H1 (cell line): Measurements from ENCODE around the gene PRELID1. TPM values are rescaled to one million over a fixed set of nuclear protein-coding genes. Genes with fewer than 3 reads are reported as not detected.

Experiments used
- CTCF ChIA-PET: fragments of 300-600 bp; sonication (Branson Sonifier 250); formaldehyde crosslinking; loops from one replicate; lab custom pipeline; 2021; ENCODE audit not compliant: partially characterized antibody; lab: Charles Lee
- POLR2A ChIA-PET: fragments of 300-600 bp; sonication (Branson Sonifier 250); formaldehyde crosslinking; loops from one replicate; lab custom pipeline; 2021; ENCODE audit warnings: inconsistent platforms; ENCODE audit not compliant: partially characterized antibody; lab: Charles Lee
- DNase-seq, 2 experiments: peaks; one replicate each; pipeline versions ENCODE4 v3.0.0 to v3.0.0-alpha.2; 2010 to 2022; ENCODE audit warnings: low spot score in 2 of 2, low read depth in 1 of 2, mixed read lengths in 1 of 2
- FAIRE-seq: peaks from 2 replicates; lab custom pipeline; 2011; peaks lifted over from hg19 to GRCh38; lab: Jason Lieb, UNC
- H2AFZ ChIP-seq: 2 replicates; pipeline ENCODE4 v1.8.1; 2012; ENCODE audit warnings: low read length, inconsistent platforms
- H2AK5ac ChIP-seq: 2 replicates; pipeline ENCODE4 v1.6.1; 2013; ENCODE audit warnings: low read depth, low read length
- H2BK120ac ChIP-seq: replicated peaks from 2 replicates; pipeline ENCODE3; 2013; ENCODE audit warnings: low read depth, low read length, inconsistent platforms
- H2BK12ac ChIP-seq: 2 replicates; pipeline ENCODE4 v1.6.1; 2013; ENCODE audit warnings: low read depth, low read length
- H2BK15ac ChIP-seq: 2 replicates; pipeline ENCODE4 v1.6.1; 2013; ENCODE audit warnings: low read length
- H2BK20ac ChIP-seq: 2 replicates; pipeline ENCODE4 v1.6.1; 2013; ENCODE audit warnings: low read length
- H2BK5ac ChIP-seq: 2 replicates; pipeline ENCODE4 v1.6.1; 2013; ENCODE audit warnings: low read depth, low read length
- H3K14ac ChIP-seq: 2 replicates; pipeline ENCODE4 v1.6.1; 2013; ENCODE audit warnings: inconsistent platforms; ENCODE audit not compliant: insufficient read length
- H3K18ac ChIP-seq: 2 replicates; pipeline ENCODE4 v1.6.1; 2013; ENCODE audit warnings: low read length; ENCODE audit errors: extremely low read depth
- H3K23ac ChIP-seq: 2 replicates; pipeline ENCODE4 v1.6.1; 2013; ENCODE audit warnings: inconsistent platforms; ENCODE audit not compliant: insufficient read length
- H3K23me2 ChIP-seq: 2 replicates; pipeline ENCODE4 v1.6.1; 2013; ENCODE audit warnings: low read depth, low read length
- H3K27ac ChIP-seq: 2 replicates; pipeline ENCODE4 v1.6.1; 2011; ENCODE audit warnings: low read depth, low read length, inconsistent platforms
- H3K27me3 ChIP-seq, 4 experiments: replicated peaks in 1 of 4; 1 replicate in 1 of 4; 2 replicates in 3 of 4; pipeline versions ENCODE4 v1.6.1 to v1.8.1; 2011 to 2013; ENCODE audit warnings: low read length in 3 of 4, mild to moderate bottlenecking in 3 of 4, inconsistent platforms in 2 of 4, mixed read lengths in 2 of 4, moderate library complexity in 1 of 4; ENCODE audit not compliant: control insufficient read depth in 3 of 4, insufficient read depth in 3 of 4; ENCODE audit errors: extremely low read depth in 1 of 4
- H3K36me3 ChIP-seq, 4 experiments: 2 replicates each; pipeline versions ENCODE4 v1.6.1 to v1.8.1; 2011 to 2013; ENCODE audit warnings: mild to moderate bottlenecking in 4 of 4, low read length in 3 of 4, moderate library complexity in 2 of 4, control low read depth in 1 of 4, inconsistent platforms in 1 of 4; ENCODE audit not compliant: insufficient read depth in 4 of 4, control insufficient read depth in 2 of 4
- H3K4ac ChIP-seq: replicated peaks from 2 replicates; pipeline ENCODE3; 2013; ENCODE audit warnings: low read length, low read depth, mixed read lengths, inconsistent platforms; ENCODE audit not compliant: insufficient read length
- H3K4me1 ChIP-seq, 4 experiments: replicated peaks in 1 of 4; 1 replicate in 1 of 4; 2 replicates in 3 of 4; pipeline versions ENCODE4 v1.6.1 to v1.8.1; 2011 to 2013; ENCODE audit warnings: low read length in 3 of 4, inconsistent platforms in 2 of 4, mixed read lengths in 1 of 4; ENCODE audit not compliant: insufficient read depth in 4 of 4, control insufficient read depth in 3 of 4
- H3K4me2 ChIP-seq, 2 experiments: 2 replicates each; pipeline versions ENCODE4 v1.6.1 to v1.8.1; 2011 to 2013; ENCODE audit warnings: low read depth in 2 of 2, low read length in 2 of 2, control low read depth in 1 of 2, inconsistent platforms in 1 of 2, mild to moderate bottlenecking in 1 of 2; ENCODE audit not compliant: insufficient read depth in 1 of 2
- H3K4me3 ChIP-seq, 4 experiments: fragments of 200-600, 300-600 bp in 1 of 4; sonication (generic), shearing (Covaris generic), sonication (Bioruptor Twin) in 1 of 4; 2 replicates each; pipeline versions ENCODE4 v1.5.1 to v1.8.1; 2011 to 2016; ENCODE audit warnings: low read length in 4 of 4, low read depth in 3 of 4, control low read depth in 2 of 4, inconsistent platforms in 2 of 4, mild to moderate bottlenecking in 2 of 4, mixed read lengths in 1 of 4, moderate library complexity in 1 of 4; ENCODE audit not compliant: insufficient read depth in 2 of 4; ENCODE audit errors: extremely low read depth in 1 of 4
- H3K56ac ChIP-seq: replicated peaks from 2 replicates; pipeline ENCODE3; 2013; ENCODE audit warnings: low read depth, mild to moderate bottlenecking, mixed read lengths, low read length, inconsistent platforms; ENCODE audit not compliant: insufficient read length
- H3K79me1 ChIP-seq: 2 replicates; pipeline ENCODE4 v1.6.1; 2013; ENCODE audit warnings: low read depth, low read length, control low read depth
- H3K79me2 ChIP-seq, 2 experiments: 2 replicates each; pipeline versions ENCODE4 v1.6.1 to v1.8.1; 2012 to 2013; ENCODE audit warnings: low read length in 2 of 2, mild to moderate bottlenecking in 2 of 2, inconsistent platforms in 1 of 2; ENCODE audit not compliant: insufficient read depth in 2 of 2, control insufficient read depth in 1 of 2
- H3K9ac ChIP-seq, 4 experiments: replicated peaks in 1 of 4; 1 replicate in 1 of 4; 2 replicates in 3 of 4; pipeline versions ENCODE4 v1.6.1 to v1.8.1; 2011 to 2013; ENCODE audit warnings: low read depth in 3 of 4, low read length in 3 of 4, control low read depth in 2 of 4, mild to moderate bottlenecking in 2 of 4, moderate library complexity in 2 of 4, inconsistent platforms in 1 of 4; ENCODE audit errors: extremely low read depth in 1 of 4
- H3K9me3 ChIP-seq, 2 experiments: 2 replicates each; pipeline versions ENCODE4 v1.6.1 to v1.8.1; 2012 to 2013; ENCODE audit warnings: mild to moderate bottlenecking in 2 of 2, moderate library complexity in 2 of 2, control low read depth in 1 of 2, inconsistent platforms in 1 of 2, low read depth in 1 of 2, low read length in 1 of 2, mixed read lengths in 1 of 2; ENCODE audit not compliant: insufficient read depth in 2 of 2
- H4K20me1 ChIP-seq, 2 experiments: replicated peaks in 1 of 2; 2 replicates each; pipeline versions ENCODE3 to v1.8.1; 2011 to 2013; ENCODE audit warnings: inconsistent platforms in 2 of 2, low read length in 2 of 2, mild to moderate bottlenecking in 1 of 2; ENCODE audit not compliant: insufficient read depth in 2 of 2, control insufficient read depth in 1 of 2
- H4K5ac ChIP-seq: 2 replicates; pipeline ENCODE4 v1.6.1; 2013; ENCODE audit warnings: low read length, low read depth, mixed read lengths, inconsistent platforms; ENCODE audit not compliant: insufficient read length
- H4K8ac ChIP-seq: 2 replicates; pipeline ENCODE4 v1.8.0; 2013; ENCODE audit warnings: mild to moderate bottlenecking, moderate library complexity, low read length, inconsistent platforms; ENCODE audit not compliant: insufficient read depth; ENCODE audit errors: extremely low read depth
- H4K91ac ChIP-seq: replicated peaks from 2 replicates; pipeline ENCODE3; 2013; ENCODE audit warnings: low read length, mixed read lengths, inconsistent platforms; ENCODE audit not compliant: insufficient read length
- WGBS, 2 experiments: shearing (Covaris generic) in 1 of 2; methylation state at CpG; one replicate each; pipeline versions ENCODE4 v1.1.6 to v1.1.7; 2013 to 2015; ENCODE audit warnings: low lambda C conversion rate in 2 of 2, mixed read lengths in 2 of 2, inconsistent platforms in 1 of 2, low coverage in 1 of 2, missing lambda C conversion rate in 1 of 2; ENCODE audit not compliant: insufficient replicate concordance in 2 of 2, insufficient coverage in 1 of 2, insufficient read length in 1 of 2; ENCODE audit errors: extremely low coverage in 1 of 2, missing lambda C conversion rate in 1 of 2; 5-methylcytosine and 5-hydroxymethylcytosine counted together
- polyA plus RNA-seq, 7 experiments: library from polyadenylated mRNA; depleted of rRNA in 3 of 7; stranded (reverse) in 5 of 7; unstranded in 2 of 7; fragments of >200 nt in 5 of 7; fragments of 200-250 nt in 2 of 7; gene quantifications; 1 replicate in 5 of 7; 2 replicates in 1 of 7; 4 replicates in 1 of 7; pipeline versions ENCODE4 v1.2.1 to v1.2.3, GENCODE V29; 2011 to 2013; ENCODE audit warnings: missing spikeins in 2 of 7, mixed read lengths in 2 of 7
- total RNA-seq: library from RNA; stranded (reverse); fragmentation: NEBNext Ultra II Directional; extraction: Animal tissue kit (Norgen Biotek cat#: 25700); gene quantifications from 2 replicates; pipeline ENCODE4 v1.2.1, GENCODE V29; 2021
- TF ChIP-seq, protein P1 (sequence below): fragments of 300-600 bp; sonication (generic); IDR thresholded peaks from 2 replicates; pipeline ENCODE4 v1.7.1; 2012; ENCODE audit warnings: low read length, moderate library complexity, mild to moderate bottlenecking, inconsistent platforms; ENCODE audit not compliant: insufficient replicate concordance

PRELID1 gene
- total and polyA plus RNA-seq, 2 of the 8 experiments (the other 6 are each of a cell fraction or from before 2014, with no cell fraction given): 272 to 428 TPM

DNA sequence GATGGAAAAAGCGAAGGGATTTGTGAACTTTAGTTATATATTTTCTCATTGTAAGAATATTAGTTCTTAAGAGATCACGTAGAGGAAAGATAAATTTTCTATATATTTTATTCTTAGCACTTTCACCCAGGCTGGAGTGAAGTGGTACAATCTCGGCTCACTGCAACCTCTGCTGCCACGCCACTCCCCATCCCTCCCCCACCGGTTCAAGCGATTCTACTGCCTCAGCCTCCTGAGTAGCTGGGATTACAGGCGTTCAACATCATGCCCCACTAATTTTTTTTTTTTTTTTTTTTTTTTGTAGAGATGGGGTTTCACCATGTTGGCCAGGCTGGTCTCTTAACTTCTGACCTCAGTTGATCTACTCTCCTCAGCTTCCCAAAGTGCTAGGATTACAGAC, 42.6 kb upstream of the PRELID1 start:
- H3K4me2 ChIP-seq: no peak overlapping the region
- H2BK12ac ChIP-seq: no peak overlapping the region
- ChIA-PET CTCF (no interaction called here), POLR2A (no interaction called here)
- H4K8ac ChIP-seq: no peak overlapping the region
- no peak overlapping the region for H3K14ac ChIP-seq
- no peak overlapping the region for H2BK15ac ChIP-seq
- WGBS, 2 experiments: 84 to 100% methylated on average over 1 to 7 of the region's 7 CpGs
- no peaks in the 10 kb centered on the region for H3K27me3 ChIP-seq
- no peak overlapping the region for H2BK5ac ChIP-seq
- no peaks in the 10 kb centered on the region for H3K79me1 ChIP-seq
- no peak overlapping the region for H3K18ac ChIP-seq
- H4K5ac ChIP-seq: no peak overlapping the region
- H3K9ac ChIP-seq: no peak overlapping the region
- H2AK5ac ChIP-seq: no peak overlapping the region
- no peaks in the 10 kb centered on the region for H4K20me1 ChIP-seq
- no peak overlapping the region for H3K4ac ChIP-seq
- H2BK20ac ChIP-seq: no peak overlapping the region
- H3K27ac ChIP-seq: no peak overlapping the region
- H3K9me3 ChIP-seq: no peaks in the 10 kb centered on the region
- DNase-seq: no peak
- peaks cover 6 to 83% (median 47%) of the 10 kb centered on the region in 4 experiments for H3K36me3 ChIP-seq
- FAIRE-seq: no peak
- no peak overlapping the region for H3K4me3 ChIP-seq
- no peak overlapping the region for H4K91ac ChIP-seq
- no peak overlapping the region for H2BK120ac ChIP-seq
- no peaks in the 10 kb centered on the region for H3K23me2 ChIP-seq
- H2AFZ ChIP-seq: no peak overlapping the region
- no peaks in the 10 kb centered on the region for H3K4me1 ChIP-seq
- H3K23ac ChIP-seq: no peak overlapping the region
- H3K79me2 ChIP-seq: no peaks in the 10 kb centered on the region; a peak in 1 of 4 replicates
- no peak overlapping the region for H3K56ac ChIP-seq
- TF ChIP-seq, protein P1, sequence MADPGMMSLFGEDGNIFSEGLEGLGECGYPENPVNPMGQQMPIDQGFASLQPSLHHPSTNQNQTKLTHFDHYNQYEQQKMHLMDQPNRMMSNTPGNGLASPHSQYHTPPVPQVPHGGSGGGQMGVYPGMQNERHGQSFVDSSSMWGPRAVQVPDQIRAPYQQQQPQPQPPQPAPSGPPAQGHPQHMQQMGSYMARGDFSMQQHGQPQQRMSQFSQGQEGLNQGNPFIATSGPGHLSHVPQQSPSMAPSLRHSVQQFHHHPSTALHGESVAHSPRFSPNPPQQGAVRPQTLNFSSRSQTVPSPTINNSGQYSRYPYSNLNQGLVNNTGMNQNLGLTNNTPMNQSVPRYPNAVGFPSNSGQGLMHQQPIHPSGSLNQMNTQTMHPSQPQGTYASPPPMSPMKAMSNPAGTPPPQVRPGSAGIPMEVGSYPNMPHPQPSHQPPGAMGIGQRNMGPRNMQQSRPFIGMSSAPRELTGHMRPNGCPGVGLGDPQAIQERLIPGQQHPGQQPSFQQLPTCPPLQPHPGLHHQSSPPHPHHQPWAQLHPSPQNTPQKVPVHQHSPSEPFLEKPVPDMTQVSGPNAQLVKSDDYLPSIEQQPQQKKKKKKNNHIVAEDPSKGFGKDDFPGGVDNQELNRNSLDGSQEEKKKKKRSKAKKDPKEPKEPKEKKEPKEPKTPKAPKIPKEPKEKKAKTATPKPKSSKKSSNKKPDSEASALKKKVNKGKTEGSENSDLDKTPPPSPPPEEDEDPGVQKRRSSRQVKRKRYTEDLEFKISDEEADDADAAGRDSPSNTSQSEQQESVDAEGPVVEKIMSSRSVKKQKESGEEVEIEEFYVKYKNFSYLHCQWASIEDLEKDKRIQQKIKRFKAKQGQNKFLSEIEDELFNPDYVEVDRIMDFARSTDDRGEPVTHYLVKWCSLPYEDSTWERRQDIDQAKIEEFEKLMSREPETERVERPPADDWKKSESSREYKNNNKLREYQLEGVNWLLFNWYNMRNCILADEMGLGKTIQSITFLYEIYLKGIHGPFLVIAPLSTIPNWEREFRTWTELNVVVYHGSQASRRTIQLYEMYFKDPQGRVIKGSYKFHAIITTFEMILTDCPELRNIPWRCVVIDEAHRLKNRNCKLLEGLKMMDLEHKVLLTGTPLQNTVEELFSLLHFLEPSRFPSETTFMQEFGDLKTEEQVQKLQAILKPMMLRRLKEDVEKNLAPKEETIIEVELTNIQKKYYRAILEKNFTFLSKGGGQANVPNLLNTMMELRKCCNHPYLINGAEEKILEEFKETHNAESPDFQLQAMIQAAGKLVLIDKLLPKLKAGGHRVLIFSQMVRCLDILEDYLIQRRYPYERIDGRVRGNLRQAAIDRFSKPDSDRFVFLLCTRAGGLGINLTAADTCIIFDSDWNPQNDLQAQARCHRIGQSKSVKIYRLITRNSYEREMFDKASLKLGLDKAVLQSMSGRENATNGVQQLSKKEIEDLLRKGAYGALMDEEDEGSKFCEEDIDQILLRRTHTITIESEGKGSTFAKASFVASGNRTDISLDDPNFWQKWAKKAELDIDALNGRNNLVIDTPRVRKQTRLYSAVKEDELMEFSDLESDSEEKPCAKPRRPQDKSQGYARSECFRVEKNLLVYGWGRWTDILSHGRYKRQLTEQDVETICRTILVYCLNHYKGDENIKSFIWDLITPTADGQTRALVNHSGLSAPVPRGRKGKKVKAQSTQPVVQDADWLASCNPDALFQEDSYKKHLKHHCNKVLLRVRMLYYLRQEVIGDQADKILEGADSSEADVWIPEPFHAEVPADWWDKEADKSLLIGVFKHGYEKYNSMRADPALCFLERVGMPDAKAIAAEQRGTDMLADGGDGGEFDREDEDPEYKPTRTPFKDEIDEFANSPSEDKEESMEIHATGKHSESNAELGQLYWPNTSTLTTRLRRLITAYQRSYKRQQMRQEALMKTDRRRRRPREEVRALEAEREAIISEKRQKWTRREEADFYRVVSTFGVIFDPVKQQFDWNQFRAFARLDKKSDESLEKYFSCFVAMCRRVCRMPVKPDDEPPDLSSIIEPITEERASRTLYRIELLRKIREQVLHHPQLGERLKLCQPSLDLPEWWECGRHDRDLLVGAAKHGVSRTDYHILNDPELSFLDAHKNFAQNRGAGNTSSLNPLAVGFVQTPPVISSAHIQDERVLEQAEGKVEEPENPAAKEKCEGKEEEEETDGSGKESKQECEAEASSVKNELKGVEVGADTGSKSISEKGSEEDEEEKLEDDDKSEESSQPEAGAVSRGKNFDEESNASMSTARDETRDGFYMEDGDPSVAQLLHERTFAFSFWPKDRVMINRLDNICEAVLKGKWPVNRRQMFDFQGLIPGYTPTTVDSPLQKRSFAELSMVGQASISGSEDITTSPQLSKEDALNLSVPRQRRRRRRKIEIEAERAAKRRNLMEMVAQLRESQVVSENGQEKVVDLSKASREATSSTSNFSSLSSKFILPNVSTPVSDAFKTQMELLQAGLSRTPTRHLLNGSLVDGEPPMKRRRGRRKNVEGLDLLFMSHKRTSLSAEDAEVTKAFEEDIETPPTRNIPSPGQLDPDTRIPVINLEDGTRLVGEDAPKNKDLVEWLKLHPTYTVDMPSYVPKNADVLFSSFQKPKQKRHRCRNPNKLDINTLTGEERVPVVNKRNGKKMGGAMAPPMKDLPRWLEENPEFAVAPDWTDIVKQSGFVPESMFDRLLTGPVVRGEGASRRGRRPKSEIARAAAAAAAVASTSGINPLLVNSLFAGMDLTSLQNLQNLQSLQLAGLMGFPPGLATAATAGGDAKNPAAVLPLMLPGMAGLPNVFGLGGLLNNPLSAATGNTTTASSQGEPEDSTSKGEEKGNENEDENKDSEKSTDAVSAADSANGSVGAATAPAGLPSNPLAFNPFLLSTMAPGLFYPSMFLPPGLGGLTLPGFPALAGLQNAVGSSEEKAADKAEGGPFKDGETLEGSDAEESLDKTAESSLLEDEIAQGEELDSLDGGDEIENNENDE: no peak
